Measurements from ENCODE around the gene CDK6. TPM values are rescaled to one million over a fixed set of nuclear protein-coding genes. Genes with fewer than 3 reads are reported as not detected.
A peak's percentile ranks its signal among the peaks of the same experiment; 100 is the strongest.

The CDK6 gene
- total and polyA plus RNA-seq, 9 of the 15 experiments (the other 6 are each of a cell fraction or from before 2014, with no cell fraction given): 7.6 to 109 (median 44.4) TPM

DNA sequence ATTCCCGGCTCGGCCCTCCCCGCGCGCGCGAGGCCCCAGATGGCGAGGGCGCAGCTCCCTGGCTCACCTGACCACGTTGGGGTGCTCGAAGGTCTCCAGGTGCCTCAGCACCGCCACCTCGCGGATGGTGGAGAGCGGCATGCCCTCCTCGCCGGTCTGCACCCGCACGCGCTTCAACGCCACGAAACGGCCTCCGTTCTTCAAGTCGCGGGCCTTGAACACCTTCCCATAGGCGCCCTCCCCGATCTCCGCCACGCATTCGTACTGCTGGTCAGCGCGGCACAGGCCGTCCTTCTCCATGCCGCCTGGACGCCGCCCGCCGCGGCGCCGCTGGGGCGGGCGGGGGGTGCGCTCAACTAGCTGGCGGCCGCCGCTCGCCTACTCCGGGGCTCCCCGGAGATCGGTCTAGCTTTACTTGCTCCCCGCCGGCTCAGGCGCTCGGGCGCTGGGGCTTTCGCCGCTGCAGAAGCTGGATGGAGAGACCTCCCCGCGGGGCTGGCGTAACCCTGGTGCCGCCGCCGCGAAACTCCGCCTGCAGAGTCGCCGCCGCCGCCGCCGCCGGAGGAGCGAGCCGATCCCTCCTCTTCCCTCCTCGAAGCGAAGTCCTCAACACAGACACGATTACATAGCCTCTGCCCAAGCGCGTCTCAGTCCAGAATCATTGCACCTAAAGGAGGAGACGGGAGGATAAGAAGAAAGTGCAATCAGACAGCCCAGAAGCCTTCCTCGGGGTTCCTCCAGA lies 3.2 kb downstream of the CDK6 start (continued):
- TF ChIP-seq NUFIP1 (IDR thresholded peaks at IDR 0.05; ENCODE audit: partially characterized antibody) (no peak), FOXK1 (CRISPR knock-in tag; IDR thresholded peaks at IDR 0.05; ENCODE audit: borderline replicate concordance) (no peak), POLR2B (IDR thresholded peaks at IDR 0.05; ENCODE audit: low read depth, partially characterized antibody) (no peak), ARNT (IDR thresholded peaks at IDR 0.05) (no peak), CREM (IDR thresholded peaks at IDR 0.05; ENCODE audit: low read depth) (no peak), NBN (IDR thresholded peaks at IDR 0.05; ENCODE audit: low read depth) (no peak), ZNF143 (CRISPR knock-in tag; IDR thresholded peaks at IDR 0.05) (0 out of 2 replicates have a peak, but pooled peaks have one; percentile 9), DACH1 (IDR thresholded peaks at IDR 0.05; ENCODE audit: partially characterized antibody) (no peak), NEUROD1 (IDR thresholded peaks at IDR 0.05; ENCODE audit: borderline replicate concordance, low read depth, low read length, partially characterized antibody) (no peak), NFATC3 (IDR thresholded peaks at IDR 0.05) (no peak), ESRRB (CRISPR knock-in tag; IDR thresholded peaks at IDR 0.05; ENCODE audit: borderline replicate concordance) (no peak), HNRNPH1 (optimal IDR thresholded peaks at IDR 0.05; ENCODE audit: low read depth, low read length) (no peak), SMAD1 (IDR thresholded peaks at IDR 0.05; ENCODE audit: low read depth, low read length, partially characterized antibody) (no peak), ZNF75A (CRISPR knock-in tag; IDR thresholded peaks at IDR 0.05) (no peak), ZNF12 (CRISPR knock-in tag; IDR thresholded peaks at IDR 0.05) (no peak), SMAD2 (IDR thresholded peaks at IDR 0.05; ENCODE audit: low read depth, low read length) (no peak), ZBTB1 (CRISPR knock-in tag; IDR thresholded peaks at IDR 0.05; ENCODE audit: borderline replicate concordance, low read depth) (no peak), ZC3H4 (CRISPR knock-in tag; IDR thresholded peaks at IDR 0.05; ENCODE audit: borderline replicate concordance) (no peak), HMG20A (CRISPR knock-in tag; conservative IDR thresholded peaks at IDR 0.05) (no peak)
- TF ChIP-seq, protein P1, sequence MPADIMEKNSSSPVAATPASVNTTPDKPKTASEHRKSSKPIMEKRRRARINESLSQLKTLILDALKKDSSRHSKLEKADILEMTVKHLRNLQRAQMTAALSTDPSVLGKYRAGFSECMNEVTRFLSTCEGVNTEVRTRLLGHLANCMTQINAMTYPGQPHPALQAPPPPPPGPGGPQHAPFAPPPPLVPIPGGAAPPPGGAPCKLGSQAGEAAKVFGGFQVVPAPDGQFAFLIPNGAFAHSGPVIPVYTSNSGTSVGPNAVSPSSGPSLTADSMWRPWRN (IDR thresholded peaks at IDR 0.05; ENCODE audit: low read depth): no peak
- TF ChIP-seq, protein P2, sequence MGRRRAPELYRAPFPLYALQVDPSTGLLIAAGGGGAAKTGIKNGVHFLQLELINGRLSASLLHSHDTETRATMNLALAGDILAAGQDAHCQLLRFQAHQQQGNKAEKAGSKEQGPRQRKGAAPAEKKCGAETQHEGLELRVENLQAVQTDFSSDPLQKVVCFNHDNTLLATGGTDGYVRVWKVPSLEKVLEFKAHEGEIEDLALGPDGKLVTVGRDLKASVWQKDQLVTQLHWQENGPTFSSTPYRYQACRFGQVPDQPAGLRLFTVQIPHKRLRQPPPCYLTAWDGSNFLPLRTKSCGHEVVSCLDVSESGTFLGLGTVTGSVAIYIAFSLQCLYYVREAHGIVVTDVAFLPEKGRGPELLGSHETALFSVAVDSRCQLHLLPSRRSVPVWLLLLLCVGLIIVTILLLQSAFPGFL (CRISPR knock-in tag; IDR thresholded peaks at IDR 0.05): no peak
- TF ChIP-seq, protein P3, sequence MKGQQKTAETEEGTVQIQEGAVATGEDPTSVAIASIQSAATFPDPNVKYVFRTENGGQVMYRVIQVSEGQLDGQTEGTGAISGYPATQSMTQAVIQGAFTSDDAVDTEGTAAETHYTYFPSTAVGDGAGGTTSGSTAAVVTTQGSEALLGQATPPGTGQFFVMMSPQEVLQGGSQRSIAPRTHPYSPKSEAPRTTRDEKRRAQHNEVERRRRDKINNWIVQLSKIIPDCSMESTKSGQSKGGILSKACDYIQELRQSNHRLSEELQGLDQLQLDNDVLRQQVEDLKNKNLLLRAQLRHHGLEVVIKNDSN (CRISPR knock-in tag; IDR thresholded peaks at IDR 0.05): no peak
- TF ChIP-seq, protein P4, sequence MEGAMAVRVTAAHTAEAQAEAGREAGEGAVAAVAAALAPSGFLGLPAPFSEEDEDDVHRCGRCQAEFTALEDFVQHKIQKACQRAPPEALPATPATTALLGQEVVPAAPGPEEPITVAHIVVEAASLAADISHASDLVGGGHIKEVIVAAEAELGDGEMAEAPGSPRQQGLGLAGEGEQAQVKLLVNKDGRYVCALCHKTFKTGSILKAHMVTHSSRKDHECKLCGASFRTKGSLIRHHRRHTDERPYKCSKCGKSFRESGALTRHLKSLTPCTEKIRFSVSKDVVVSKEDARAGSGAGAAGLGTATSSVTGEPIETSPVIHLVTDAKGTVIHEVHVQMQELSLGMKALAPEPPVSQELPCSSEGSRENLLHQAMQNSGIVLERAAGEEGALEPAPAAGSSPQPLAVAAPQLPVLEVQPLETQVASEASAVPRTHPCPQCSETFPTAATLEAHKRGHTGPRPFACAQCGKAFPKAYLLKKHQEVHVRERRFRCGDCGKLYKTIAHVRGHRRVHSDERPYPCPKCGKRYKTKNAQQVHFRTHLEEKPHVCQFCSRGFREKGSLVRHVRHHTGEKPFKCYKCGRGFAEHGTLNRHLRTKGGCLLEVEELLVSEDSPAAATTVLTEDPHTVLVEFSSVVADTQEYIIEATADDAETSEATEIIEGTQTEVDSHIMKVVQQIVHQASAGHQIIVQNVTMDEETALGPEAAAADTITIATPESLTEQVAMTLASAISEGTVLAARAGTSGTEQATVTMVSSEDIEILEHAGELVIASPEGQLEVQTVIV (CRISPR knock-in tag; IDR thresholded peaks at IDR 0.05; ENCODE audit: borderline replicate concordance): no peak
- TF ChIP-seq, protein P5, sequence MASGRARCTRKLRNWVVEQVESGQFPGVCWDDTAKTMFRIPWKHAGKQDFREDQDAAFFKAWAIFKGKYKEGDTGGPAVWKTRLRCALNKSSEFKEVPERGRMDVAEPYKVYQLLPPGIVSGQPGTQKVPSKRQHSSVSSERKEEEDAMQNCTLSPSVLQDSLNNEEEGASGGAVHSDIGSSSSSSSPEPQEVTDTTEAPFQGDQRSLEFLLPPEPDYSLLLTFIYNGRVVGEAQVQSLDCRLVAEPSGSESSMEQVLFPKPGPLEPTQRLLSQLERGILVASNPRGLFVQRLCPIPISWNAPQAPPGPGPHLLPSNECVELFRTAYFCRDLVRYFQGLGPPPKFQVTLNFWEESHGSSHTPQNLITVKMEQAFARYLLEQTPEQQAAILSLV (tag; IDR thresholded peaks at IDR 0.05): no peak

Data from K562 (cell line).